GM15510 (cell line): ENCODE results near the gene TEKT3.

Experiments used
- POLR2A ChIP-seq: IDR thresholded peaks from 3 replicates; pipeline ENCODE4 v1.6.1; 2011; ENCODE audit warnings: borderline replicate concordance; ENCODE audit not compliant: insufficient read length; ENCODE audit errors: extremely low read depth

TEKT3 gene

DNA sequence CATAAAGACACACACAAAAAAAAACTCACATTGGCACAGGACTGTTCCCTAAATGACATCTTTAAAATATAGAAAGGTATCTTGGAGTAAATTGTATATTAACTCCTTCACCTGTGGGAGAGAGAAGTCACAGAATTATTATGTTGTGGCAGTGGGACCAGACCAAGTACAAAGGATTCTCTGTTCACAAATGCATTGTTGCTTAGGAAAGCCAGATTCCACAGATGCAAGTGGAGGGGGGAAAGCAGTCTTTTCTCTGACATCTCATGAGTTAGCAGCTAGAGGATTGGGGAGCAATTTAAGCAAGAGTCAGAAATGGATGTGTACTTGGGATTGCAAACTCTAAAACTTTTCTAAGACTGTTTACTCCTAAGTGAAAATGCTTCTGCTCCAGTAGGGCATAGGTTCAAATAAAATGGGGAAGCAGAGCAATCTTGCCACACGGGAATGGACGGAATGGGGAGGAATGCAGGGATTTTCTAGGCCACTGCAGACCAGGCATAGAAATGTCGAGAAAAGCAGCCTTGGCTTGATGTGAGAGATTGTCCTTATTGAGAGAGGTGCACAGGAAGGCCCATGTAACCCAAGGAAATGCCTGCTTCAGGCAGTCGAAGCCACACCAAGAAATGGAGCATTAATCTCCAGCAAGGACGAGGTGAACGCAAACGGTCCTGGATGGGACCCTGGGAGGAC is 72.2 kb downstream of the TEKT3 start:
- TF ChIP-seq POLR2A: no peak

GRCh38 chr17:15268461-15268860 is 72.9 kb downstream of the TEKT3 start:
- TF ChIP-seq POLR2A: no peak

DNA sequence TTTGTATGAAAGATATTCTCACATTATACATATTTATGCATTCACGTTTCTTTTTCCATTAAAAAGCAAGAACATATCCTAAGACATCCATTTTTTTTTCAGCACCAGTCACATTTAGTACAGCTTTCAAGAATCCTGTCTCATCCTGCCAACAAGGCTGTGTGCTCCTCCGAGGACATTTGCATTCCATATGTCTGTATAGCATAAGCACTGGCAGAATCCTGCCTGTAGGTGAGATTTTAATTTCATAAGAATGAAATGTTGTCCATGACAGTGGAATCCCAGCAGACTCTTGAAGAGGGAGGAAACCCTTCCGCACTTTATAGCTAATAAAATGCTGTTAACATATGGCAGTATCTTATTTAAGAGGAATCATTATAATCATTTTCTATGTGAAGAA is 73.4 kb downstream of the TEKT3 start:
- TF ChIP-seq POLR2A: no peak

- TF ChIP-seq POLR2A: no peak
Observed at GRCh38 chr17:15266325-15267125, 74.9 kb downstream of the TEKT3 start.

DNA sequence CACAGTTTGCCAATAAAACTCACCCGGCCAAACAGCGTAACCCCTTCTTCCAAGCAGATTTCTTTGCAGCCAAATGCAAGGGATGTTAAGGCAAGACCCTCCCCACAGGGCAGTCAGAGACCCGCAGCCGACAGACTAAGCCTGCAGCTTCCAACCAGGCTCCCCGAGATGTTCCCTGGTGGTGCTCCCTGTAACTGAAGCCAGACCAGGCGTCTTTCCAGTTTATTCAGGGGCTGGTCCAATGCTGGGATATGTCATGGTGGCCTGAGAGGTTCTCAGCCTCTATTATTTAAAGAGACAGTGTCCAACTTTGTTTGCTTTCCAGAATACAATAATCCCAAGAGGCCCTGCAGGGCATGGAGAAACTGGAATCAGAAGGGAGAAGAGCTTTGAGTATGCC is 76.3 kb downstream of the TEKT3 start, which contains the start of gene PMP22:
Gene PMP22, minus strand, starts transcription at position 196 of the 400 bp plus-strand sequence. CDS start 4,599 bp downstream, outside the sequence.
- no peak for TF ChIP-seq POLR2A

- no peak for TF ChIP-seq POLR2A
Observed at GRCh38 chr17:15264542-15264941, 76.9 kb downstream of the TEKT3 start.

- TF ChIP-seq POLR2A: no peak
Observed at GRCh38 chr17:15263680-15264079, 77.7 kb downstream of the TEKT3 start.

DNA sequence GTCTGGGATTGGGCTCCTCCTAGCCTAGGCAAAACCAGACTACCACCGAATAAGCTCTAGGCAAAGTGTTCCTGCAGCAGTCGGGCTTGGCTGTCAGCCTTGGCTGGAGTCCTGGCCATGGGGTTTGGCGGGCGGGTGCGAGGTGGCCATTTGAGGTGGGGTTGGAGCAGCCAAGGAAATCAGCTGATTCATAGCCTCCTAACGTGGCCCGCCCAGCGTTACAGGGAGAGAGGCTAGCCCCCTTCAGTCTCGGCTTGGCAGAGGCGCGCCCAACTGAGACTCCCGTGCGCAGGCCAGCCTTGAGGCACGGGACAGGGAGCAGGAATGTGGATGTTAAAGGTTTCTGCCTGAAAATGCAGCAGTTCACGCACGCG is 78.2 kb downstream of the TEKT3 start:
- TF ChIP-seq POLR2A: no peak

GRCh38 chr17:15262291-15263205 is 78.8 kb downstream of the TEKT3 start:
- TF ChIP-seq POLR2A: no peak

DNA sequence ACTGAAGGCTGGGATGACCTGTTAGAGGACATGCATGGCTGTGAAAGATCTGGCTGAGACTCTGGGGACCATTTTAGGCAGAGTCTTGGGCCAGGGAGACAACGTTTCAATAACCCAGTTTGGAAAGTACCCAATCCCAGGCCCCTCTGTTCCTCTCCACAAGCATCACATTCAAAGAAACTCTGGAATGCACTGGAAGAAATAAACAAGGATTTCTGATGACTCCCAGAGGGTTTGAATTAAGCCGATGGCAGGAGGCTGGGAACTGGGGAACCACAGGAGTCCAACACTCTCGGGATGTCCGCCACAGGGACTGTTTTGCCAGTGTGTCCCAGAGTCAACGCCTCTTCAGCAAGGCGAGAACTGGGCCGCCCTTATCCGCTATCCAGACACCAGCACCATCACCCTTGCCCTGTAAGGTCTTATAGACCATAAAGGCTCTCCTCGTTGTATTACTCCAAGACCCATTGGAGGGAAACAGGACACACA is 79.6 kb downstream of the TEKT3 start:
- TF ChIP-seq POLR2A: no peak

- no peak for TF ChIP-seq POLR2A
Observed at GRCh38 chr17:15261258-15261801, 80.1 kb downstream of the TEKT3 start.

- TF ChIP-seq POLR2A: no peak
Observed at GRCh38 chr17:15260376-15261257, 80.8 kb downstream of the TEKT3 start.

DNA sequence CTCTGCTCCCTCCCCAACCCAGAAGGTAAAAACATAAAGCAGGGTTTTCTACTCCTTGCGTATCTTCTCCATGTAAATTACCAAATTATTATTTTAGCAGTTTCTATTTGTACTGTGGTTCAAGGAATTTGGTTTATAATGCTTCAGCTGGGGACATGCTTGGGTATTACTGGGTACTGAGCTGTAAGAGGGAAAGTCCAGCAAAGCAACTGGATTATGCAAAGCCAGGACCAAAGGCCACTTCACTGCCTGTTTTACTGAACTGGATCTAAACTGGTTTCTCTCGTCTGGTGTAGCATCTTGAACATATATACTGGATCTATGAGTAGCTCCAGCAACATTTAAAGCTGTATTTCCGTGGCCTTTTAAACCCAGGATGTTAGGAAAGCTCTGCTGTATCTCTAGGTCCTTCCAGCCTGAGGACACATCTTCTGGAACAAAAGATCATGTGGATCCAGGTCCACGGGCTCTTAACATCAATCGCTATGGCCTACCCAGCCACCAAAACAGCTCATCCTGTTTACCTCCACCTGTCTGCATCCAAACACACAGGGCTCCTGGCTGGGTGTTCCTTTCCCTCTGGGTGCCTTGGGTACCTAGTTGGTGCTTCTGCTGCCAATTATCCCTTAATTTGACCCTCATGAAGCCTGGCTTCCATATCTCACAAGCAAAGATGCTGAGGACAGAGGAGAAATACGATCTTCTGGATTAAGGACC is 83.4 kb downstream of the TEKT3 start:
- no peak for TF ChIP-seq POLR2A
